ENCODE measurements around the gene SUPT4H1. TPM values are rescaled to one million over a fixed set of nuclear protein-coding genes. Genes with fewer than 3 reads are reported as not detected.

The SUPT4H1 gene
- total and polyA plus RNA-seq, 9 of the 15 experiments (the other 6 are each of a cell fraction or from before 2014, with no cell fraction given): 62.1 to 320 (median 117) TPM

- 0 out of 2 replicates have a peak, but pooled peaks have one; percentile 19 for TF ChIP-seq HMGXB4 (CRISPR knock-in tag; IDR thresholded peaks at IDR 0.05)
- no peak for TF ChIP-seq PHB2 (IDR thresholded peaks at IDR 0.05; ENCODE audit: low read depth)
- TF ChIP-seq ETV1 (tag; conservative IDR thresholded peaks at IDR 0.05; ENCODE audit: low read depth): no peak
- TF ChIP-seq ATF4 (CRISPR knock-in tag; IDR thresholded peaks at IDR 0.05): 0 out of 2 replicates have a peak, but pooled peaks have one; percentile 17
- TF ChIP-seq ZNF224 (CRISPR knock-in tag; IDR thresholded peaks at IDR 0.05): no peak
- TF ChIP-seq POLR2G (IDR thresholded peaks at IDR 0.05; ENCODE audit: low read depth, low read length): peak; percentile 50
- TF ChIP-seq MAZ (CRISPR knock-in tag; conservative IDR thresholded peaks at IDR 0.05 in 1 of 2, IDR thresholded peaks at IDR 0.05 in 1 of 2): no peak
- no peak for TF ChIP-seq NFATC3 (IDR thresholded peaks at IDR 0.05)
- TF ChIP-seq ZNF431 (CRISPR knock-in tag; IDR thresholded peaks at IDR 0.05): no peak
- no peak for TF ChIP-seq RFX1 (IDR thresholded peaks at IDR 0.05)
- no peak for TF ChIP-seq NR2C1 (IDR thresholded peaks at IDR 0.05)
- TF ChIP-seq NR2C1 (tag; IDR thresholded peaks at IDR 0.05): no peak
- peak; percentile 71 for TF ChIP-seq WHSC1 (IDR thresholded peaks at IDR 0.05; ENCODE audit: low read length)
- TF ChIP-seq EWSR1 (IDR thresholded peaks at IDR 0.05; ENCODE audit: borderline replicate concordance, low read depth, partially characterized antibody): no peak
- no peak for TF ChIP-seq SMARCB1 (IDR thresholded peaks at IDR 0.05; ENCODE audit: insufficient read length, low read depth)
- TF ChIP-seq TSC22D4 (tag; IDR thresholded peaks at IDR 0.05): no peak
Measured at GRCh38 chr17:58334661-58335060, 17.3 kb downstream of the SUPT4H1 start (continued).
